ENCODE data around the gene MYO5A.
A peak's percentile ranks its signal among the peaks of the same experiment; 100 is the strongest.

The MYO5A gene

DNA sequence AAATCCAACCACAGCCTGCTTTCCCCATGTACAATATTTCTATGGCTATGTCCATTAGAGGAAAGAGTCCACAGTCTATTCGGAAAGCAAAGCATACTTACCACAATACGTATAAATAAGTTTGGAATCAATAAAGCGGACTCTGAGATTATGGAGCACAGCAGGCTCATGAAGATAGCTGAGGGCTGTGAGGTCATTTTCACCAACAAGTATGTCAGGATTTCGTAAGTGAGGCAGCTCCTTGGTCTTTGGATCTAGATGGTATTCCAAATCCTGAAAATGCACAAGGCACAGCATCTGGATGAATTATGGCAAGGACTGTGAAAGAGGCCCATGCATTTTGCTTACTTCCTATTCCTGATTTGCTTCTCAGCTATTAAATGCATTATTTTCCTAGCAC, 100.4 kb downstream of the MYO5A start:
- Histone ChIP-seq H3K9me3 (ENCODE audit: control extremely low read depth in 1 of 5, control insufficient read depth in 4 of 5, insufficient read depth in 2 of 5, low read depth in 1 of 5, low read length in 4 of 5) (no peaks in the 10 kb centered on the region), H3K4me3 (ENCODE audit: control insufficient read depth in 1 of 7, extremely low read depth in 1 of 7, insufficient read depth in 4 of 7, low read depth in 2 of 7, low read length in 6 of 7) (no peak overlapping the region), H3K4me1 (ENCODE audit: control extremely low read depth in 1 of 4, control insufficient read depth in 4 of 4, insufficient read depth in 4 of 4, low read length in 3 of 4) (no peaks in the 10 kb centered on the region), H3K27me3 (replicated peaks in 2 of 5; ENCODE audit: control insufficient read depth in 4 of 5, insufficient read depth in 5 of 5, low read length in 4 of 5) (no peaks in the 10 kb centered on the region), H3K36me3 (ENCODE audit: control insufficient read depth in 4 of 4, insufficient read depth in 4 of 4, low read length in 3 of 4) (peaks cover 0 to 9% (median under 1%) of the 10 kb centered on the region in 4 experiments), H3K27ac (ENCODE audit: insufficient read depth in 1 of 2, low read depth in 1 of 2, low read length in 2 of 2, poor library complexity in 1 of 2, severe bottlenecking in 2 of 2) (no peak overlapping the region)
- POLR2A ChIA-PET = no interaction called here
- DNase-seq = no peak
- 95% methylated on average over 2 of the region's 4 CpGs for WGBS (ENCODE audit: insufficient coverage)
- CTCF ChIA-PET = no interaction called here

DNA sequence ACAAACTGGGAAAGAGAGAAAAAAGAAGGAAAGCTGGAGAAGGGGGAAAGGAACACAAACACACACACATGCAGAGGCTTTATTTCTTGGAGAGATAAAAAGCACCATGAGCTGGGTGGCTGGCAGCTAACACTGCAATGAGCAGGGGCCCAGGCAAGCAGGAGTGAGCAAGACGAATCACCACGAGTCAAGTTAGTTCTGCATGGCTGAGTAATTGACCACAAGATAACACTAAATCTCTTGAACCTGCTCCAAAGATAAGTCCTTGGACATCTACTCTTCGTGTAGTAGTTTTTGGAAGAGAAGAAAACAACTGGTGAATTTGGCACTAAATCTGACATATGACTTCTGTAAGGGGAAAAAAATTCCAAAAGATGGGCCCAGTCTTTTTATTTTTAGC, 100.9 kb downstream of the MYO5A start:
- peaks cover 0 to 9% (median under 1%) of the 10 kb centered on the region in 4 experiments for H3K36me3 ChIP-seq (ENCODE audit: control insufficient read depth in 4 of 4, insufficient read depth in 4 of 4, low read length in 3 of 4)
- WGBS (ENCODE audit: insufficient coverage) = 53% methylated on average over 2 of the region's 3 CpGs
- H3K4me3 ChIP-seq (ENCODE audit: control insufficient read depth in 1 of 7, extremely low read depth in 1 of 7, insufficient read depth in 4 of 7, low read depth in 2 of 7, low read length in 6 of 7) = no peak overlapping the region
- DNase-seq = no peak
- H3K9me3 ChIP-seq (ENCODE audit: control extremely low read depth in 1 of 5, control insufficient read depth in 4 of 5, insufficient read depth in 2 of 5, low read depth in 1 of 5, low read length in 4 of 5) = no peaks in the 10 kb centered on the region
- no peaks in the 10 kb centered on the region for H3K4me1 ChIP-seq (ENCODE audit: control extremely low read depth in 1 of 4, control insufficient read depth in 4 of 4, insufficient read depth in 4 of 4, low read length in 3 of 4)
- CTCF ChIA-PET = interaction anchor here (1.8 kb wide), 1 partner anchor 10 kb away, joined by 4 read pairs; no protein-coding TSS in a partner anchor
- POLR2A ChIA-PET = no interaction called here
- no peak overlapping the region for H3K27ac ChIP-seq (ENCODE audit: insufficient read depth in 1 of 2, low read depth in 1 of 2, low read length in 2 of 2, poor library complexity in 1 of 2, severe bottlenecking in 2 of 2)
- no peaks in the 10 kb centered on the region for H3K27me3 ChIP-seq (replicated peaks in 2 of 5; ENCODE audit: control insufficient read depth in 4 of 5, insufficient read depth in 5 of 5, low read length in 4 of 5)

DNA sequence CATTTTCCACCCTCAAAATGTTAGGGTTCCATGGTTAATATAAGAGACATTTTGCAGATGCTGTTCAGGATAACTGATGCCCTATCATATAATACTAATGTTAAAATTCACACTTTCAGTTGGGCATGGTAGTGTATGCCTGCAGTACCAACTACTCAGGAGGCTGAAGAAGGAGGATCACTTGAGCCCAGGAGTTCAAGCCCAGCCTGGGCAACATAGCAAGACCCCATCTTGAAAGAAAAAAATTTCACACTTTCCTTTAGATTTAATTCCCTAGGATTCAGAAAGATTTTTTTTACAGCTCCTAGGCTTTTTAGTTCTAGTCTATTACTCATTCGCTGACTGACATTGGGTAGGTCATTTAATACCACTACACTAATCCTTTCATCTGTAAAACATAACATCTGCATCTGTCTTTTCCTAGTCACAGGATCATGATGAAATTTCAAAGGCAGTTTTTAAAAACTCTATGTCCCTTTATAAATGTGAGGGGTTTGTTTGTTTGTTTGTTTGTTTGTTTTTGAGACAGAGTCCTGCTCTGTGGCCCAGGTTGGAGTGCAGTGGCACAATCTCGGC, 103.7 kb downstream of the MYO5A start:
- Histone ChIP-seq H3K27me3 (replicated peaks in 2 of 5; ENCODE audit: control insufficient read depth in 4 of 5, insufficient read depth in 5 of 5, low read length in 4 of 5) (no peaks in the 10 kb centered on the region), H3K9me3 (ENCODE audit: control extremely low read depth in 1 of 5, control insufficient read depth in 4 of 5, insufficient read depth in 2 of 5, low read depth in 1 of 5, low read length in 4 of 5) (no peaks in the 10 kb centered on the region), H3K27ac (ENCODE audit: insufficient read depth in 1 of 2, low read depth in 1 of 2, low read length in 2 of 2, poor library complexity in 1 of 2, severe bottlenecking in 2 of 2) (no peak overlapping the region), H3K4me3 (ENCODE audit: control insufficient read depth in 1 of 7, extremely low read depth in 1 of 7, insufficient read depth in 4 of 7, low read depth in 2 of 7, low read length in 6 of 7) (no peak overlapping the region), H3K36me3 (ENCODE audit: control insufficient read depth in 4 of 4, insufficient read depth in 4 of 4, low read length in 3 of 4) (peaks cover 0 to 9% (median under 1%) of the 10 kb centered on the region in 4 experiments), H3K4me1 (ENCODE audit: control extremely low read depth in 1 of 4, control insufficient read depth in 4 of 4, insufficient read depth in 4 of 4, low read length in 3 of 4) (peaks cover under 1 to 12% (median 5%) of the 10 kb centered on the region in 4 experiments)
- no peak for DNase-seq
- ChIA-PET POLR2A (interaction anchor here (0.5 kb wide), 1 partner anchor 511 kb away, joined by 4 read pairs; no protein-coding TSS in a partner anchor), CTCF (no interaction called here)
- WGBS (ENCODE audit: insufficient coverage) = no CpG with 5 or more reads among the region's 2 CpGs

DNA sequence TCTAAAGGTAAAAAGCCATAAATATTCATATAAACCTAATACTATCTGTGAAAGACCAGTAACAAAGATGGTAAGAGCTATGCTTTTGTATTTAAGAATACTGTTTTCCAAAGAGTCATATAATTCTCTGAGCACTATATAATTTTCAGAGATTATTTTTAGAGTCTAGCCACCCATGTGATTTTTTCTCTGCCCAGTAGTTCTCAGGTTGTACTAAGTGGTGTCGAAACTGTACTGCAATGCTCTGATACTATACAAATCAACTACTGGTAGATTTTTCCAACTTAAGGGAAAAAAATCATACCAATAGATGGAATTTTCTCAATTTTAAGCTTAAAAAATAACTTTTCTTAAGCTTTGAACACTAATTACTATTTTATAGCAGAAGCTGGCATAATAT, 104.8 kb downstream of the MYO5A start:
- no CpG with 5 or more reads among the region's 1 CpG for WGBS (ENCODE audit: insufficient coverage)
- ChIA-PET POLR2A (no interaction called here), CTCF (interaction anchor here (0.9 to 1.3 kb wide), 3 partner anchors 18 to 21 kb away, joined by 3 read pairs; no protein-coding TSS in a partner anchor)

DNA sequence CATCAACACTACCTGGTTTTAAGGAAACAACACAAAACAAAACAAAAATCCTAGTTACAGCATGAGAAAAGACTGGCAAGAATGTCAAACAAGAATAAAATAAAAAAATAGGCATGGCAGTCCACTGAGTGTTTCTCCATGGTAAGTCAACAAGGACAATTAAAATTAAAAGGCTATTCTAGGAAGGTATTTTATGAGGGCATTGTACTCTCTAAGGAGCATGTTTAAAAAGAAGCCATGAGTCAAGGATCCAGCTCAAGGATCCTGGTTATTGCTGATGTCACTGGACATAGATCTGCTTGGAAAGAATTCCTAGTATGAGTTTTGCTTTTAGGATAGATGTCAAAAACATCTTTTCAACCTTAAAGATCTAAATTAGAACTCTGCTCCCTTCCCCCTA, 106.7 kb downstream of the MYO5A start:
- H3K36me3 ChIP-seq (ENCODE audit: control insufficient read depth in 4 of 4, insufficient read depth in 4 of 4, low read length in 3 of 4) = peaks cover 0 to 4% (median 0%) of the 10 kb centered on the region in 4 experiments
- CTCF ChIA-PET = interaction anchor here (1.2 to 2.4 kb wide), 2 partner anchors 15 to 41 kb away, joined by 3 to 8 read pairs; no protein-coding TSS in a partner anchor
- H3K27me3 ChIP-seq (replicated peaks in 2 of 5; ENCODE audit: control insufficient read depth in 4 of 5, insufficient read depth in 5 of 5, low read length in 4 of 5) = no peaks in the 10 kb centered on the region
- POLR2A ChIA-PET = no interaction called here
- DNase-seq = no peak
- H3K4me3 ChIP-seq (ENCODE audit: control insufficient read depth in 1 of 7, extremely low read depth in 1 of 7, insufficient read depth in 4 of 7, low read depth in 2 of 7, low read length in 6 of 7) = no peak overlapping the region
- H3K4me1 ChIP-seq (ENCODE audit: control extremely low read depth in 1 of 4, control insufficient read depth in 4 of 4, insufficient read depth in 4 of 4, low read length in 3 of 4) = peaks cover 11 to 36% (median 22%) of the 10 kb centered on the region in 4 experiments
- no peaks in the 10 kb centered on the region for H3K9me3 ChIP-seq (ENCODE audit: control extremely low read depth in 1 of 5, control insufficient read depth in 4 of 5, insufficient read depth in 2 of 5, low read depth in 1 of 5, low read length in 4 of 5)
- H3K27ac ChIP-seq (ENCODE audit: insufficient read depth in 1 of 2, low read depth in 1 of 2, low read length in 2 of 2, poor library complexity in 1 of 2, severe bottlenecking in 2 of 2) = no peak overlapping the region

More for the DNA sequence above, 104.8 kb downstream of the MYO5A start:
- Histone ChIP-seq H3K9me3 (ENCODE audit: control extremely low read depth in 1 of 5, control insufficient read depth in 4 of 5, insufficient read depth in 2 of 5, low read depth in 1 of 5, low read length in 4 of 5) (no peaks in the 10 kb centered on the region), H3K36me3 (ENCODE audit: control insufficient read depth in 4 of 4, insufficient read depth in 4 of 4, low read length in 3 of 4) (peaks cover 0 to 8% (median under 1%) of the 10 kb centered on the region in 4 experiments), H3K27me3 (replicated peaks in 2 of 5; ENCODE audit: control insufficient read depth in 4 of 5, insufficient read depth in 5 of 5, low read length in 4 of 5) (no peaks in the 10 kb centered on the region), H3K4me1 (ENCODE audit: control extremely low read depth in 1 of 4, control insufficient read depth in 4 of 4, insufficient read depth in 4 of 4, low read length in 3 of 4) (peaks cover 6 to 21% (median 13%) of the 10 kb centered on the region in 4 experiments), H3K4me3 (ENCODE audit: control insufficient read depth in 1 of 7, extremely low read depth in 1 of 7, insufficient read depth in 4 of 7, low read depth in 2 of 7, low read length in 6 of 7) (no peak overlapping the region), H3K27ac (ENCODE audit: insufficient read depth in 1 of 2, low read depth in 1 of 2, low read length in 2 of 2, poor library complexity in 1 of 2, severe bottlenecking in 2 of 2) (no peak overlapping the region)
- no peak for DNase-seq

DNA sequence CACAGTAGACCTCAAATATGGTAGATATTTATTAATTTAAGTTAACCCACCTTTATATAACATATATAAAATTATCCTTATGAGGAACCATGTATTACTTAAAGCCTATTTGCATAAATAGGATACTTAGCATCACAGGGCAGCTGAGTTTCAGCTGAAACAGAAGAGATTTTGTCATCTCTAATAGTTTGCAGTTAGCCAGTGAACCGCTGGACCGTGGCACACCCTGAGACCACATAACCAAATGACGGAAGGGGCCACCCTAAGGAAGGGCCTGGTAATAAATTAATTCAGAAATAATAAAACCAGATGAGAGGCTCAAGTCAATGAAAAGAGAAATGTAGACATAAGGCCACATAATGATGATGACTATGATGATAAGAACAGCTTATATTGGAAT, 107.7 kb downstream of the MYO5A start:
- no peaks in the 10 kb centered on the region for H3K36me3 ChIP-seq (ENCODE audit: control insufficient read depth in 4 of 4, insufficient read depth in 4 of 4, low read length in 3 of 4)
- peak overlapping the region in 1 of 2 experiments; percentile 89 for H3K27ac ChIP-seq (ENCODE audit: insufficient read depth in 1 of 2, low read depth in 1 of 2, low read length in 2 of 2, poor library complexity in 1 of 2, severe bottlenecking in 2 of 2)
- H3K9me3 ChIP-seq (ENCODE audit: control extremely low read depth in 1 of 5, control insufficient read depth in 4 of 5, insufficient read depth in 2 of 5, low read depth in 1 of 5, low read length in 4 of 5) = no peaks in the 10 kb centered on the region
- H3K4me3 ChIP-seq (ENCODE audit: control insufficient read depth in 1 of 7, extremely low read depth in 1 of 7, insufficient read depth in 4 of 7, low read depth in 2 of 7, low read length in 6 of 7) = no peak overlapping the region
- H3K4me1 ChIP-seq (ENCODE audit: control extremely low read depth in 1 of 4, control insufficient read depth in 4 of 4, insufficient read depth in 4 of 4, low read length in 3 of 4) = peaks cover 14 to 42% (median 27%) of the 10 kb centered on the region in 4 experiments
- no CpG with 5 or more reads among the region's 3 CpGs for WGBS (ENCODE audit: insufficient coverage)
- DNase-seq = no peak
- no peaks in the 10 kb centered on the region for H3K27me3 ChIP-seq (replicated peaks in 2 of 5; ENCODE audit: control insufficient read depth in 4 of 5, insufficient read depth in 5 of 5, low read length in 4 of 5)
- CTCF ChIA-PET = interaction anchor here (1.0 to 2.4 kb wide), 5 partner anchors 15 to 52 kb away, joined by 3 to 8 read pairs (median 3); no protein-coding TSS in a partner anchor
- POLR2A ChIA-PET = no interaction called here

DNA sequence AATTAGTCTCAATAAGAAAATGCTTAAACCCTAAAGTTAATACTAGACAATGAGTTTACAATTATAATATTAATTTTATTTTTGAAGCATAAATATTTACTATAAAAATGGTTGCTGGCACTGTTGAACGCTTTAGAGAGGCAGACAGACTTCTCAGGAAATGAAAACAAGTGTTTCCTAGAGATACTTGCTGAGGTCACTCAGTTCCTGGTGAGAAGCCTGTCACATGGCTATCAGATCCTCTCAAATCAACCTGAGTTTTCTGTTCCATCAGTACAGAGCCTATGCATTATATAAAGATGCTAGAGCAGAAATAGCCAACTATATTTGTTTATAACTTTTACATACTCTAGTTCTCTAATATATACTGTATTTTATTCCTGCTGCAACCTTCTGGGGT, 109.2 kb downstream of the MYO5A start:
- DNase-seq = peak; percentile 71 to 93 (median 92)
- POLR2A ChIA-PET = no interaction called here
- CTCF ChIA-PET = interaction anchor here (1.3 kb wide), 2 partner anchors 32 to 46 kb away, joined by 3 to 4 read pairs; no protein-coding TSS in a partner anchor
- WGBS (ENCODE audit: insufficient coverage) = no CpG with 5 or more reads among the region's 1 CpG
- Histone ChIP-seq H3K4me3 (ENCODE audit: control insufficient read depth in 1 of 7, extremely low read depth in 1 of 7, insufficient read depth in 4 of 7, low read depth in 2 of 7, low read length in 6 of 7) (no peak overlapping the region), H3K36me3 (ENCODE audit: control insufficient read depth in 4 of 4, insufficient read depth in 4 of 4, low read length in 3 of 4) (no peaks in the 10 kb centered on the region), H3K27ac (ENCODE audit: insufficient read depth in 1 of 2, low read depth in 1 of 2, low read length in 2 of 2, poor library complexity in 1 of 2, severe bottlenecking in 2 of 2) (peak overlapping the region; percentile 29 to 89), H3K27me3 (replicated peaks in 2 of 5; ENCODE audit: control insufficient read depth in 4 of 5, insufficient read depth in 5 of 5, low read length in 4 of 5) (no peaks in the 10 kb centered on the region), H3K4me1 (ENCODE audit: control extremely low read depth in 1 of 4, control insufficient read depth in 4 of 4, insufficient read depth in 4 of 4, low read length in 3 of 4) (peaks cover 14 to 42% (median 28%) of the 10 kb centered on the region in 4 experiments), H3K9me3 (ENCODE audit: control extremely low read depth in 1 of 5, control insufficient read depth in 4 of 5, insufficient read depth in 2 of 5, low read depth in 1 of 5, low read length in 4 of 5) (no peaks in the 10 kb centered on the region)
